ENCODE data around the gene DNAJB9. TPM values are rescaled to one million over a fixed set of nuclear protein-coding genes. Genes with fewer than 3 reads are reported as not detected.

The DNAJB9 gene
- total RNA-seq, 1 experiment from 2014 or later, result 22.0 TPM

- Mint-ChIP-seq H3K36me3 (ENCODE audit: insufficient read depth, unreplicated experiment) (peaks cover 42% of the 10 kb centered on the region), H3K4me3 (ENCODE audit: unreplicated experiment) (no peak overlapping the region), H3K9me3 (ENCODE audit: unreplicated experiment) (no peaks in the 10 kb centered on the region), H3K4me1 (ENCODE audit: low read depth, unreplicated experiment) (peaks cover 10% of the 10 kb centered on the region), H3K27me3 (ENCODE audit: insufficient read depth, unreplicated experiment) (no peaks in the 10 kb centered on the region), H3K27ac (ENCODE audit: unreplicated experiment) (no peak overlapping the region)
- TF ChIP-seq, protein P1, sequence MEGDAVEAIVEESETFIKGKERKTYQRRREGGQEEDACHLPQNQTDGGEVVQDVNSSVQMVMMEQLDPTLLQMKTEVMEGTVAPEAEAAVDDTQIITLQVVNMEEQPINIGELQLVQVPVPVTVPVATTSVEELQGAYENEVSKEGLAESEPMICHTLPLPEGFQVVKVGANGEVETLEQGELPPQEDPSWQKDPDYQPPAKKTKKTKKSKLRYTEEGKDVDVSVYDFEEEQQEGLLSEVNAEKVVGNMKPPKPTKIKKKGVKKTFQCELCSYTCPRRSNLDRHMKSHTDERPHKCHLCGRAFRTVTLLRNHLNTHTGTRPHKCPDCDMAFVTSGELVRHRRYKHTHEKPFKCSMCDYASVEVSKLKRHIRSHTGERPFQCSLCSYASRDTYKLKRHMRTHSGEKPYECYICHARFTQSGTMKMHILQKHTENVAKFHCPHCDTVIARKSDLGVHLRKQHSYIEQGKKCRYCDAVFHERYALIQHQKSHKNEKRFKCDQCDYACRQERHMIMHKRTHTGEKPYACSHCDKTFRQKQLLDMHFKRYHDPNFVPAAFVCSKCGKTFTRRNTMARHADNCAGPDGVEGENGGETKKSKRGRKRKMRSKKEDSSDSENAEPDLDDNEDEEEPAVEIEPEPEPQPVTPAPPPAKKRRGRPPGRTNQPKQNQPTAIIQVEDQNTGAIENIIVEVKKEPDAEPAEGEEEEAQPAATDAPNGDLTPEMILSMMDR (IDR thresholded peaks at IDR 0.05; ENCODE audit: insufficient read depth in 1 of 2, low read depth in 1 of 2, low read length in 1 of 2, severe bottlenecking in 1 of 2, unreplicated experiment in 1 of 2), result no peak
- Histone ChIP-seq H3K36me3 (ENCODE audit: control insufficient read depth, insufficient read depth, low read length) (no peaks in the 10 kb centered on the region), H3K4me1 (peaks cover 7% of the 10 kb centered on the region), H3K9me3 (no peaks in the 10 kb centered on the region), H3K27me3 (replicated peaks; ENCODE audit: control insufficient read depth, insufficient read depth, low read length) (no peaks in the 10 kb centered on the region), H3K4me3 (ENCODE audit: low read depth, low read length) (no peak overlapping the region)
- DNase-seq, result no peak
- intact Hi-C loops (cut with micrococcal nuclease; ENCODE audit: unreplicated experiment), result no loop called here
- ChIA-PET POLR2A (no interaction called here), CTCF (no interaction called here)
- no TSS peak for BruUV-seq (replicated peaks)
Measured at GRCh38 chr7:108572480-108572879, 2.8 kb downstream of the DNAJB9 start.

DNA sequence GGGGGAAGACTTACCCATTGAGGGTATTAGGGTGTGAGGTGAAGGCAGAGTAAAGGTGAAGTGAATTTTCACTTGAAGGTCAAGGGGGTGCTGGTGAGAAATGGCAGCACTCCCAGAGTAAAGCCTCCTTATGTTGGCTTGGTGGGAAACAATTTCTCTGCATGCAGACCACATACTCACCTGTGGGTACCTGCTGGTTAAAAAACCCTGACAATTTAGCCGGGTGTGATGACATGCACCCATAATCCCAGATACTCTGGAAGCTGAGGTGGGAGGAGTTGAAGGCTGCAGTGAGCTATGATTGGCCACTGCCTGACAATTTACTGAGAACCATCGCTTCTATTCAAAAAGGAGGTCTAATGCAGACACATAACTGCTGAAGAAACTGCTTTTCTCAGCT is 5.5 kb downstream of the DNAJB9 start:
- Mint-ChIP-seq H3K36me3 (ENCODE audit: insufficient read depth, unreplicated experiment) (peaks cover 42% of the 10 kb centered on the region), H3K9me3 (ENCODE audit: unreplicated experiment) (peaks cover 6% of the 10 kb centered on the region), H3K4me1 (ENCODE audit: low read depth, unreplicated experiment) (peaks cover 10% of the 10 kb centered on the region), H3K27me3 (ENCODE audit: insufficient read depth, unreplicated experiment) (no peaks in the 10 kb centered on the region), H3K27ac (ENCODE audit: unreplicated experiment) (no peak overlapping the region), H3K4me3 (ENCODE audit: unreplicated experiment) (no peak overlapping the region)
- ChIA-PET POLR2A (interaction anchor here (0.7 kb wide), 1 partner anchor 677 kb away, joined by 3 read pairs; no protein-coding TSS in a partner anchor), CTCF (no interaction called here)
- intact Hi-C loops (cut with micrococcal nuclease; ENCODE audit: unreplicated experiment), result no loop called here
- TF ChIP-seq, protein P1 (IDR thresholded peaks at IDR 0.05; ENCODE audit: insufficient read depth in 1 of 2, low read depth in 1 of 2, low read length in 1 of 2, severe bottlenecking in 1 of 2, unreplicated experiment in 1 of 2), result no peak
- Histone ChIP-seq H3K4me1 (peaks cover 7% of the 10 kb centered on the region), H3K27me3 (replicated peaks; ENCODE audit: control insufficient read depth, insufficient read depth, low read length) (no peaks in the 10 kb centered on the region), H3K9me3 (peaks cover 16% of the 10 kb centered on the region), H3K36me3 (ENCODE audit: control insufficient read depth, insufficient read depth, low read length) (peaks cover 6% of the 10 kb centered on the region), H3K4me3 (ENCODE audit: low read depth, low read length) (no peak overlapping the region)
- no TSS peak for BruUV-seq (replicated peaks)
- no peak for DNase-seq

DNA sequence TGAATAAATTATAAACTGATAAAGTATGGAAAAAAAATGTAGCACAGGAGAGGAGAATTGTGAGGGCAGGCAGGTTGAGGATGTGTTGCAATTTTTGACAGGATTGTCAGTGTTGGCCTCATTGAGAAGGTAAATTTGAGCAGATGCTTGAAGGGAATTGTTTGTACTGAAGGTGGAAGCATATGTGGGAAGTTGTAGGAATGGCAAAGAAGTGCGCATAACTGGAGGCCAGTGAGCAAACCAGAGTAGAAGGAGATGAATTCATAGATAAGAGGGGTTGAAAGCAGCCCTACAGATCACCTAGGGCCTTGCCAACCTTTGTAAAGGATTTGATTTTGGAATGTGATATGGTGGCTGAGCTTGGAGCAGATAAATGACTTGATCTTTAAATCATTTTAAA is 6.4 kb downstream of the DNAJB9 start:
- Histone ChIP-seq H3K36me3 (ENCODE audit: control insufficient read depth, insufficient read depth, low read length) (peaks cover 7% of the 10 kb centered on the region), H3K9me3 (peaks cover 25% of the 10 kb centered on the region), H3K4me3 (ENCODE audit: low read depth, low read length) (no peak overlapping the region), H3K27me3 (replicated peaks; ENCODE audit: control insufficient read depth, insufficient read depth, low read length) (no peaks in the 10 kb centered on the region), H3K4me1 (peaks cover 14% of the 10 kb centered on the region)
- H3K27me3 Mint-ChIP-seq (ENCODE audit: insufficient read depth, unreplicated experiment), result no peaks in the 10 kb centered on the region
- peaks cover 14% of the 10 kb centered on the region for H3K4me1 Mint-ChIP-seq (ENCODE audit: low read depth, unreplicated experiment)
- no peak overlapping the region for H3K4me3 Mint-ChIP-seq (ENCODE audit: unreplicated experiment)
- H3K9me3 Mint-ChIP-seq (ENCODE audit: unreplicated experiment), result peaks cover 15% of the 10 kb centered on the region
- ChIA-PET CTCF (no interaction called here), POLR2A (no interaction called here)
- no peak for DNase-seq
- TF ChIP-seq, protein P1 (IDR thresholded peaks at IDR 0.05; ENCODE audit: insufficient read depth in 1 of 2, low read depth in 1 of 2, low read length in 1 of 2, severe bottlenecking in 1 of 2, unreplicated experiment in 1 of 2), result no peak
- intact Hi-C loops (cut with micrococcal nuclease; ENCODE audit: unreplicated experiment), result no loop called here
- H3K27ac Mint-ChIP-seq (ENCODE audit: unreplicated experiment), result no peak overlapping the region
- no TSS peak for BruUV-seq (replicated peaks)
- H3K36me3 Mint-ChIP-seq (ENCODE audit: insufficient read depth, unreplicated experiment), result peaks cover 37% of the 10 kb centered on the region
